ENCODE measurements around the gene CAMTA1.

Gene CAMTA1

GRCh38 chr1:6873298-6874015 lies 88.2 kb downstream of the CAMTA1 start:
- no peak for DNase-seq (ENCODE audit: low read depth in 2 of 2)

- DNase-seq (ENCODE audit: low read depth in 2 of 2), result no peak
These were observed 89.0 kb downstream of the CAMTA1 start for GRCh38 chr1:6874298-6874697.

- DNase-seq (ENCODE audit: low read depth in 2 of 2), result no peak
These were observed 95.9 kb downstream of the CAMTA1 start for GRCh38 chr1:6880951-6881690.

- DNase-seq (ENCODE audit: low read depth in 2 of 2), result no peak
These were observed 97.2 kb downstream of the CAMTA1 start for GRCh38 chr1:6882414-6882813.

- DNase-seq (ENCODE audit: low read depth in 2 of 2), result no peak
These were observed 99.4 kb downstream of the CAMTA1 start for GRCh38 chr1:6884652-6885153.

- no peak for DNase-seq (ENCODE audit: low read depth in 2 of 2)
These were observed 100.2 kb downstream of the CAMTA1 start for GRCh38 chr1:6885426-6885825.

GRCh38 chr1:6886523-6886922 lies 101.3 kb downstream of the CAMTA1 start:
- DNase-seq (ENCODE audit: low read depth in 2 of 2), result no peak

- DNase-seq (ENCODE audit: low read depth in 2 of 2), result no peak
These were observed 103.0 kb downstream of the CAMTA1 start for GRCh38 chr1:6888268-6888667.

- no peak for DNase-seq (ENCODE audit: low read depth in 2 of 2)
These were observed 103.6 kb downstream of the CAMTA1 start for GRCh38 chr1:6888870-6889269.

- no peak for DNase-seq (ENCODE audit: low read depth in 2 of 2)
These were observed 104.7 kb downstream of the CAMTA1 start for GRCh38 chr1:6889875-6890480.

GRCh38 chr1:6890686-6891085 lies 105.4 kb downstream of the CAMTA1 start:
- DNase-seq (ENCODE audit: low read depth in 2 of 2), result no peak

GRCh38 chr1:6891781-6892579 lies 106.7 kb downstream of the CAMTA1 start:
- no peak for DNase-seq (ENCODE audit: low read depth in 2 of 2)

GRCh38 chr1:6893388-6893787 lies 108.1 kb downstream of the CAMTA1 start:
- no peak for DNase-seq (ENCODE audit: low read depth in 2 of 2)

GRCh38 chr1:6897138-6897537 lies 111.9 kb downstream of the CAMTA1 start:
- no peak for DNase-seq (ENCODE audit: low read depth in 2 of 2)

- peak; percentile 24 to 33 for DNase-seq (ENCODE audit: low read depth in 2 of 2)
These were observed 113.8 kb downstream of the CAMTA1 start for GRCh38 chr1:6898974-6899539.

GRCh38 chr1:6899621-6900020 lies 114.4 kb downstream of the CAMTA1 start:
- DNase-seq (ENCODE audit: low read depth in 2 of 2), result no peak

- DNase-seq (ENCODE audit: low read depth in 2 of 2), result no peak
These were observed 116.9 kb downstream of the CAMTA1 start for GRCh38 chr1:6902153-6902552.

- no peak for DNase-seq (ENCODE audit: low read depth in 2 of 2)
These were observed 119.4 kb downstream of the CAMTA1 start for GRCh38 chr1:6904476-6905170.

- DNase-seq (ENCODE audit: low read depth in 2 of 2), result no peak
These were observed 120.1 kb downstream of the CAMTA1 start for GRCh38 chr1:6905331-6905730.

GRCh38 chr1:6905790-6906189 lies 120.5 kb downstream of the CAMTA1 start:
- no peak for DNase-seq (ENCODE audit: low read depth in 2 of 2)

GRCh38 chr1:6906783-6907182 lies 121.5 kb downstream of the CAMTA1 start:
- DNase-seq (ENCODE audit: low read depth in 2 of 2), result no peak
